GM08714 (cell line): Measurements from ENCODE around the gene TMEFF2.
"Not testable (repeated sequence)": the region's sequence is repeated elsewhere in the genome, so short reads cannot be mapped to it uniquely, and the experiment has no call there.

Experiments used
- H3K4me3 ChIP-seq: fragments of 200-500 bp; sonication (Bioruptor generic); 2 replicates; pipeline ENCODE4 v1.5.1; 2014; ENCODE audit warnings: mild to moderate bottlenecking, low read length, inconsistent platforms
- ZNF274 ChIP-seq: IDR thresholded peaks from 2 replicates; pipeline ENCODE4 v1.6.1; 2012; ENCODE audit warnings: mild to moderate bottlenecking, low read depth, low read length

Gene TMEFF2

DNA sequence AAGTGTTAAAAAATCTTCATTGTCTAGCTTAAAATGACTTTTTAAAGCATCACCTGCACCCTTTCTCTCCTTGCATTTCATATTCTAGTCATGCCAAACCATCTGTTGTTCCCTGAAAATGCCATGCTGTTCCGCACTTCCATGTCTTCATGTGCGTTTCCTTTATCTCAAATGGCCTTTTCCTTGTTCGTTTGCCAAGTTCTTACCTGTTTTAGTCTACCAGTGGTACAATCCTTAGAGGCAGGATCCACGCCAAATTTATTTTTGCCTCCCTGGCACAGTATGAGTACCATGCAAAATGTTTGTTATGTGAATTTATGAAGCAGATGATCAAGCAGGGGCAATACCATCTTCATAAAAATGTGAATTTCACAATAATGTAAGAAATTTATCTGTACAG, 37.0 kb downstream of the TMEFF2 start:
- TF ChIP-seq ZNF274 = no peak
- no peak overlapping the region for H3K4me3 ChIP-seq

DNA sequence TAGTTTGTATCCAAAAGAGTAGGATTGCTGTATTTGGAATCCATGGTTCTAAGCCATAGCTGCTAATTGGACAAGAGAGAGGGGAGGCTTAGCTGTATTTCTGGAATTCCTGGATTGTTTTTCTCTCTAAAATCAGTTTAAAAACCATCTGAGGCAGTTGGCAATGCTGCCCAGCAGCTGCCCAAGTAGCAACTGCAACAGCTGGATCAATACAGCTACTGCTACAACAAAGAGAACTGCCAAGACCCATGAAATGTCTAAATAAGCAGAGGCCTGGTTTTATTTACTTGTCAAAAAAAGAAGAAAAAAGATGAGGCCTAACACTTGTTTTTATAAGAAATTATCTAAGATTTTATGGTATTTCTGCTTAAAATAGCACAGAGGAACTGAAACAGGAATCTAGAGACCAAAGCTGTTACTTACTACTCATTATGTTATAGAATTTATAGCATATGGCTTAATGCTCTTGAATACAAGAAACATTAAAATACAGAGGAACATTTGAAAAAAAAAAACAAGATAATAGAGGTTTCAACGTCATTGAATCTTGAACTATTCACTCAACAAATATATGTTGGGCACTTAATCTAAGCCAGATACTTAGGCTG, 39.1 kb downstream of the TMEFF2 start:
- no peak for TF ChIP-seq ZNF274
- H3K4me3 ChIP-seq = no peak overlapping the region

DNA sequence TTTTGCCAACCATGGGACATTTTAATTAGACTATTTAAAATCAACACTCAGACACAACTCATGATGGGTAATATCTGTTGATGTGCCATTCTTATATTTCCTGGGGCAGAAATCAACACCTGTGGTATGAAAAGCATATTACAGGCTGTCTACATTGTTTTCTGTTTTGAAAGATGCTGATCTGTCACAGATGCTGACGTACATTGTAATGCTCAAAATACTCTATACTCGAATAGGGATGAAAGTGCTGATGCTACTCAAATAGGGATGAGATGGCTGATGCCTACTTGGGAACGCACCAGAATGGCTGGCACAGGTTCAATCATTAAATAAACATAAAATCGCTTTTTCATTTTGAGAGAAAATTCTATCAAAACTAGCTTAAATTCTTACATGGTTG, 41.2 kb downstream of the TMEFF2 start:
- no peak overlapping the region for H3K4me3 ChIP-seq
- no peak for TF ChIP-seq ZNF274

DNA sequence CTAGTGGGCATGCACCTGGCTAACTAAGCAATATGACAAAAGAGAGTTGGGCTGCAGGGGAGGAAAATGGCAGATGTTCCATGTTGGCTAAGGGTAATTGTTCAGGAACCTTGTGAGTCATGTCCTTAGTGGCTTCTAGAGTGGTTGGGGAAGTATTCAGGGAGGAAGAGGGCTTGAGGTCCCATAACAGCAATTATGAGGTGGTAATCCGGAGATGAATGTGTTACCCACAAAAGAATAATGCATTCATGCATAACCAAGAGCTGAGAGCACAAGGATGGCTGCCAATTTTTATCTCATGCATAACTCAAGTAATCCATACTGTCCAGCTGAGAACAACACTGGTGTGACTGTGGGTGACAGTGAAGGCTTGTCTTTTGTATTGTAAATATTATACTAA, 42.9 kb downstream of the TMEFF2 start:
- H3K4me3 ChIP-seq = no peak overlapping the region
- no peak for TF ChIP-seq ZNF274

DNA sequence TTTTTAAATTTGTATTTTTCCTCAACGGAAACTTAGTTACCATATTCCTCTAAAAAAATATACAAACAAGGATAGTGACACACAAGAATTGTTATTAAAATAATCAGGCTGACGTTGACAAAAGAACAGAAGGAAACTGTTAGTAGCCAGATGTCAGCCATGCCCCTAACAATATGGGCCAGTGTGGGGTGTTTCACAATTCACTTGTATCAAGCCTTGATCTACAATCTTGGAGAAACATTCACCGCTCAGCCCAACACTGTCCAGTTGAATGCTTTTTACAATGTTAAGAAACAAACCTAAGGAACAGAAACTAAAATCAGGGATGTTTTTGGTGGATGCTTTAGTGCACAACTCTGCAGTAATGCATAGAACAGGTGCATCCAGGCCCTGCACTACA, 44.6 kb downstream of the TMEFF2 start:
- H3K4me3 ChIP-seq = no peak overlapping the region
- TF ChIP-seq ZNF274 = no peak

DNA sequence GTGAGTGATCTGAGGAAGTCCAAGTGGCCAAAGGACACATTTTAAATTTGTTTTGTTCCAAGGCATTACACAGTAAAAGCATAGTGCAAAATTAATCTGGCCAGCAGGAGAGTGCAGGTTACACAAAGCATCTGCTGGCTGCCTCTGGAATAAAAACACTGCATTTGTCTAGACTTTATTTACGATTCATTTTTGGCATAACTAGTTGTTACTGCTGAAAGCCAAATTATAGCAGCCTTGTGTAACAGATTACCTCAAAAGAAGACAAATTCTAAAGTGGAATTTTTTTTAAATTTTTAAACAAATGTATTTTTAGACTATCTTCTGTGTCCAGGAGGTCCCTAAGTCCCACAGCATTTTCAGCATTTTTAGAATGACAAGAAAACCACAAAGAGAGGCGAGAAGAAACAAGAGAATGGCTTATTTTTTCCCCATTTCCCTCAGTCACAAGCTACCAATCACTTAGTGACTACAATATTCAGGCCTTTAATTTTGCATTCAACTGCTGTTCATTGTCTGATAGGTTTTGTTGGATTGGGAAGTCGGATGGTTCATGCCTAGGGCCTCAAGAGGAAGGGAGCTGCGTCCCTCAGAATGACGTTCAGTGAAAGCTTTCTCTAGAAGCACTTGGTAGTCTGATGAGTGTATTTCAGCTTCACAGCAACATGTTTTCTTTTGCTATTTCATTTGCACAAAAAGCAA, 46.0 kb downstream of the TMEFF2 start:
- H3K4me3 ChIP-seq = no peak overlapping the region
- no peak for TF ChIP-seq ZNF274

DNA sequence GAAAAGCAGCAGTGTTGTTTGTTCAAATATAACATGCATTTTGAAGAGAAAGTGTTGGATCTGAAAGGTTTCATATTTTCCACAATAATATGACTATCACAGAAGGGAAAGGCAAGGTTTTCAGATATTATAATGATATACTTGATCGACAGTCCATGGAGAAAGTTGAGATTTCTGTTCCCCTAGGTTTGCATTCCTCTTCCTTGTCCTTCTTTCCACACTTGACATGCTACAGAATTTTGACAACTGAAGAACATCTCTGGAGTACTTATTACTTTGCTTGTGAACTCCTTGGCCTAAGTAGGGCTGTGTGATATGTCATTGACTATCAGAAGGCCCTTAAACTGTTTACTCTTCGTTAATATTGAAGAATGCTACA, 46.5 kb downstream of the TMEFF2 start:
- no peak overlapping the region for H3K4me3 ChIP-seq

DNA sequence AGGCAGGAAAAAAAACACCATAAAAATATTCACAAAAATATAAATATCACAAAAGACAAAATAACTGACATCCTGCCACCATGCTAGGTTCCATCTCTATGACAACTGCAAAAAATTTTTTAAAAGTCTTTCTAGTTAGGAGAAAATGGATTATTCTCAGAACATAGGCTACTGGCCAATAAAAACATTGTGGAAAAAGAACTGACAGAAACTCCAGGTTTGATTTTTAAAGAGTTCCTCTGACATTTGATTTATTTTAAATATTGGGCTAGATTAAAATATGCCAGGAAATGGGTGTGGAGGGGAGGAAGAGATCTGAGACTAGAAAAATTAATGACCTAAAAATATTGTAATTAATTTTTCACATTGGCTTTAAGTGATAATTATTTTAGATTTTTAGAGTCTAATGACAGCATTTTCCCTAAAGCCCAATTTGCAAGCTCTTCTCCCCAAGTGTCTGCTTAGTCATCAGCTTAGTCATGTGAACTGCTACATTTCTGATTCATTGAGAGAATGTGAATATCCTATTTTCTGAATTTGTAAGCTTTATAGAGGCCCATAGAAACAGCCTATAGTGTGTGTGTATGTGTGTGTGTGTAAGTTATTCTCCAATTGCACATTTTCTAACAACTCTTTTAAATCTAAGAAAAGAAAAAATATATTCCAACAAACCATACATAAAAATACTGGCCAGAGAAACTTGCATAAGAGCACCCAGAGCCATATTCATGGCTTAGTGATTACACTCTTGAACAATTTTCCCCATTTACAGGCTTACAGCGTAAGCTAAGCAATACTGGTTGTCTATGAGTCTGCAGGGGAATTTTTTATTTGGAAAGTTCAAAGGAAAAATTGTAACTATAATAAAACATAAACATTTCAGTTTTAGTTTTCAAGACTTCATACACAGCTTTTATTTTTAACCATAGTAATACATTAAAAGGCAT, 48.4 kb downstream of the TMEFF2 start:
- H3K4me3 ChIP-seq = no peak overlapping the region
- TF ChIP-seq ZNF274 = no peak

More for the DNA sequence above, 46.5 kb downstream of the TMEFF2 start:
- no peak for TF ChIP-seq ZNF274

DNA sequence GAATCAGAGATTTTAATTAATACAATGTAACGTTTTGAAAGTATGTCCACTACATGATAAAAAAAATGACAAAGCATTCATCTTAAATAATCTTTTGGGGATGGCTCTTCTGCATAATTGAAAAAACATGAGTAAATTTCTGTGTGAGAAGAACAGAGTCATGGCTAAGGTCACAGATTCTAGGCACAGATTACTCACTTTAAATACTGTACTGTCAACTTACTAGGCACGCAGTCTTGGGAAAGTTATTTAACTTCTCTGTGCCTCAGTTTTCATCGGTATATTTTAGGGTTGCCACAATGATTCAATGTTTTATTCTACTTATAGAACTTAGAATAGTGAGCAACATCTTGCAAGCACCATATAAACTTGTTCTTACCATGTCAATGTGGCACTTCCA, 49.2 kb downstream of the TMEFF2 start:
- H3K4me3 ChIP-seq = no peak overlapping the region
- TF ChIP-seq ZNF274 = no peak

DNA sequence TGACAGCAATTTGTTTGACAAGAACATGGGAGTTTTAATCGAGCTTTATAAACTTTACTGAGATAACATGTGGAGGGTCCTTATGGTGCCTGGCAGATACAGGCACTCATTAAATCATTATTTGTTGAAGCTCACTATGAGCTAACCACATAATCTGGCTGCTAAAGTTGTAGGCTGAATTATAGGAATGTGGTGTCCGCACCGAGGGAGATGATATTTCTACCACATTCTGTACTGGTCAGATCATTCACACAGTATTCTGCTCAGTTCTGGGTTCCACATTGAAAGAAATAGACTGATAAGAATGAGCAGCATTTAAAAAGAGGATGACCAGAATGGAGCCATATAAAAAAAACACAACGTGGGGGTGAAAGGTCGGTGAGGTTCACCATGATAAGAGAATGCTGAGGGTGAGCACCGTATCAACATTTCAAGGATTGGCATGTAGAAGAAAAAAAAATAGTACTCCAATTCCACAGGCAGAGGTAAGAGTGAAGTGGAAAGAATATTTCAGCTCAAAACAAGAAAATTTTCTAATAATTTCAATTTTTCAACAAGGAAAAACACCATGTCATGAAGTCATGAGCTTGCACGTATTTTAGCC, 54.4 kb downstream of the TMEFF2 start:
- no peak for TF ChIP-seq ZNF274
- H3K4me3 ChIP-seq = no peak overlapping the region

DNA sequence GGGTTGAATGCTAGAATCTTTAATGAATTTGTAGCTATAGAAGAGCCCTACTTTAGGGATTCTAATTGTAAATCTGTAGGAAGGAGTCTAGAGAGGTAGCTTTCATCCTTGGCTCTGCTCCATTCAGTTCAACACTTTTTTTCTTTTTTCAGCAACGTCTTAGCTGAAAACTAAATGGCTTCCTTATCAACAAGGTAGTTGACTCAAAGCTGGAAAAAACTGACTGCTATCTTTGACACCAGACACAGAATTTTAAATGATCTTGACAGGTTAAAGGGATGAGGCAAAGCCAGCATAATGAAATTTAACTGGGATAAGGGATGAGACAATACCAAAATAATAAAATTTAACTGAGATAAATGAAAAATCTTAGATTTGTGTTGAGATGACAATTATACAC, 54.9 kb downstream of the TMEFF2 start:
- TF ChIP-seq ZNF274 = no peak
- H3K4me3 ChIP-seq = no peak overlapping the region

DNA sequence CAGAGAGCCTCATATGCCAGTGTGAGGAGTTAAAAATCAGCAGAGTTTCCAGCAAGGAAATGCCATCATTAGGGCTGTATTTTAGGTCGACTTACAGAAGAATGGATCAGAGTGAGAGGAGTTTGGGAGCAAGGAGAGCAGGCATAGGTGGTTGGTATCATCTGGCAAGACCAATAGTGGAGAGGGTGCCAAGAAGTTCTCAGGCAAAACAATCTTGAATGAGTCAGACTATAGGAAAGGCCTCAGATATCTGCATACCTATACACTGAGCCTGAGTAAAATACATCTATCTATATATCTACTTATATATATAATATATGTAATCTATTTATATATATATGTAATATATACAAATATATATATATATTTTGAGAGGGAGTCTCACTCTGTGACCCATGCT, 57.3 kb downstream of the TMEFF2 start:
- no peak overlapping the region for H3K4me3 ChIP-seq
- TF ChIP-seq ZNF274 = no peak

DNA sequence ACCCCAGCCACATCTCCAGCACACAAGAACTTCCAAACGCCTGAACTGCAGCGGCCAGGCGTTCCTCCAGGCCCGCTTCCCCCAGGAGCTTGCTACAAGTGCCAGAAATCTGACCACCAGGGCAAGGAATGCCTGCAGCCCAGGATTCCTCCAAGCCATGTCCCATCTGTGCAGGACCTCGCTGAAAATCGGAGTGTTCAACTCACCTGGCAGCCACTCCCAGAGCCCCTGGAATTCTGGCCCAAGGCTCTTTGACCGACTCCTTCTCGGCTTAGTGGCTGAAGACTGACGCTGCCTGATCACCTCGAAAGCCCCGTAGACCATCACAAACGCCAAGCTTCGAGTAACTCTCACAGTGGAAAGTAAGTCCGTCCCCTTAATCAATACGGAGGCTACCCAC, 62.1 kb downstream of the TMEFF2 start:
- H3K4me3 ChIP-seq = not testable (repeated sequence)

DNA sequence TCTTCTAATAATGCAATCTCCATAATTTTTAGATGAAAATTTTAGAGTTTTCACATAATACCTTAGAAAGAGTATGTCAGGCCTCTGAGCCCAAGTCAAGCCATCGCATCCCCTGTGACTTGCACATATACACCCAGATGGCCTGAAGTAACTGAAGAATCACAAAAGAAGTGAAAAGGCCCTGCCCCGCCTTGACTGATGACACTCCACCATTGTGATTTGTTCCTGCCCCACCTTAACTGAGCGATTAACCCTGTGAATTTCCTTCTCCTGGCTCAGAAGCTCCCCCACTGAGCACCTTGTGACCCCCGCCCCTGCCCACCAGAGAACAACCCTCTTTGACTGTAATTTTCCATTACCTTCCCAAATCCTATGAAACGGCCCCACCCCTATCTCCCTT, 64.4 kb downstream of the TMEFF2 start:
- H3K4me3 ChIP-seq = not testable (repeated sequence)

DNA sequence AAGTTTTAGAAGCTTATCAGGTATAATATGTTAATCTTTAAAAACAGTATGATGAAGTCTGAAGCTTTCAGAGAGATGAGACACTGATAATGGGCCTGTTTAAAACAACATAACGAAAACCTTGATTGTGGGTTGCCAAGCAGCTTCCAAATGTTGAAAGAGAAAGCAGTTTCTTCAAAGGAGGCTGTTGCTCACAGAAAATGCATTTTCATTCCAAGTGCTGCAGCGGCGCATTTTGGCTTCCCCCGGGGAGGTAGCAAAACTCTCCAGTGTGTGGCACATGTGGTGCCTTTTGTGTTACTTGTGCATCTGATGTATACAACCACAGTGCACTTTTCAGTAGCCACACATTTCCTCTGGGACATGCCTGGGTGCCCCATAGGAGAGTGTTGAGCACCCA, 66.1 kb downstream of the TMEFF2 start:
- no peak overlapping the region for H3K4me3 ChIP-seq
- TF ChIP-seq ZNF274 = no peak
